GM21529 (cell line): ENCODE results near the gene KNL1.
"Not testable (repeated sequence)": the region's sequence is repeated elsewhere in the genome, so short reads cannot be mapped to it uniquely, and the experiment has no call there.

Source experiments
- ATAC-seq: cut with Tn5 transposase; IDR thresholded peaks from one replicate; pipeline ENCODE4 v1.9.1; 2021; ENCODE audit not compliant: unreplicated experiment

Gene KNL1

GRCh38 chr15:40647523-40647922 is 53.5 kb downstream of the KNL1 start:
- no peak for ATAC-seq

GRCh38 chr15:40650479-40650878 is 56.4 kb downstream of the KNL1 start:
- no peak for ATAC-seq

GRCh38 chr15:40660686-40661085 is 66.6 kb downstream of the KNL1 start:
- no peak for ATAC-seq

- no peak for ATAC-seq
Observed at GRCh38 chr15:40664909-40665308, 70.9 kb downstream of the KNL1 start.

GRCh38 chr15:40676290-40676689 is 82.2 kb downstream of the KNL1 start:
- not testable (repeated sequence) for ATAC-seq

- ATAC-seq = not testable (repeated sequence)
Observed at GRCh38 chr15:40676906-40677305, 82.9 kb downstream of the KNL1 start.

GRCh38 chr15:40680151-40680550 is 86.1 kb downstream of the KNL1 start:
- no peak for ATAC-seq

GRCh38 chr15:40680959-40681358 is 86.9 kb downstream of the KNL1 start:
- not testable (repeated sequence) for ATAC-seq

- ATAC-seq = no peak
Observed at GRCh38 chr15:40684381-40684780, 90.3 kb downstream of the KNL1 start.

- no peak for ATAC-seq
Observed at GRCh38 chr15:40685376-40685775, 91.3 kb downstream of the KNL1 start.

GRCh38 chr15:40688932-40689799 is 95.1 kb downstream of the KNL1 start:
- no peak for ATAC-seq

GRCh38 chr15:40691737-40692136 is 97.7 kb downstream of the KNL1 start:
- ATAC-seq = no peak

GRCh38 chr15:40693904-40694687 is 100.0 kb downstream of the KNL1 start:
- ATAC-seq = peak; percentile 19

GRCh38 chr15:40694688-40695468 is 100.8 kb downstream of the KNL1 start, which contains the start of gene RAD51:
Gene RAD51, plus strand, starts transcription at chr15:40695174. Its CDS starts 3,585 bp downstream, at chr15:40698759.
- ATAC-seq = peak; percentile 86

GRCh38 chr15:40695469-40695890 is 101.4 kb downstream of the KNL1 start:
- ATAC-seq = peak; percentile 13

- ATAC-seq = no peak
Observed at GRCh38 chr15:40696228-40696627, 102.2 kb downstream of the KNL1 start.

GRCh38 chr15:40697916-40698315 is 103.9 kb downstream of the KNL1 start:
- no peak for ATAC-seq

GRCh38 chr15:40702077-40702476 is 108.0 kb downstream of the KNL1 start:
- ATAC-seq = no peak

GRCh38 chr15:40706121-40706520 is 112.1 kb downstream of the KNL1 start:
- no peak for ATAC-seq
